GM21390 (cell line): Measurements from ENCODE around the gene P2RY8.
A peak's percentile ranks its signal among the peaks of the same experiment; 100 is the strongest.
"Not testable (repeated sequence)": the region's sequence is repeated elsewhere in the genome, so short reads cannot be mapped to it uniquely, and the experiment has no call there.

Source experiments
- ATAC-seq: cut with Tn5 transposase; IDR thresholded peaks from one replicate; pipeline ENCODE4 v1.9.1; 2021; ENCODE audit not compliant: unreplicated experiment

P2RY8 gene

GRCh38 chrX:1465286-1466231 is 71.4 kb downstream of the P2RY8 start:
- no peak for ATAC-seq

GRCh38 chrX:1464971-1465285 is 72.1 kb downstream of the P2RY8 start:
- ATAC-seq: no peak

DNA sequence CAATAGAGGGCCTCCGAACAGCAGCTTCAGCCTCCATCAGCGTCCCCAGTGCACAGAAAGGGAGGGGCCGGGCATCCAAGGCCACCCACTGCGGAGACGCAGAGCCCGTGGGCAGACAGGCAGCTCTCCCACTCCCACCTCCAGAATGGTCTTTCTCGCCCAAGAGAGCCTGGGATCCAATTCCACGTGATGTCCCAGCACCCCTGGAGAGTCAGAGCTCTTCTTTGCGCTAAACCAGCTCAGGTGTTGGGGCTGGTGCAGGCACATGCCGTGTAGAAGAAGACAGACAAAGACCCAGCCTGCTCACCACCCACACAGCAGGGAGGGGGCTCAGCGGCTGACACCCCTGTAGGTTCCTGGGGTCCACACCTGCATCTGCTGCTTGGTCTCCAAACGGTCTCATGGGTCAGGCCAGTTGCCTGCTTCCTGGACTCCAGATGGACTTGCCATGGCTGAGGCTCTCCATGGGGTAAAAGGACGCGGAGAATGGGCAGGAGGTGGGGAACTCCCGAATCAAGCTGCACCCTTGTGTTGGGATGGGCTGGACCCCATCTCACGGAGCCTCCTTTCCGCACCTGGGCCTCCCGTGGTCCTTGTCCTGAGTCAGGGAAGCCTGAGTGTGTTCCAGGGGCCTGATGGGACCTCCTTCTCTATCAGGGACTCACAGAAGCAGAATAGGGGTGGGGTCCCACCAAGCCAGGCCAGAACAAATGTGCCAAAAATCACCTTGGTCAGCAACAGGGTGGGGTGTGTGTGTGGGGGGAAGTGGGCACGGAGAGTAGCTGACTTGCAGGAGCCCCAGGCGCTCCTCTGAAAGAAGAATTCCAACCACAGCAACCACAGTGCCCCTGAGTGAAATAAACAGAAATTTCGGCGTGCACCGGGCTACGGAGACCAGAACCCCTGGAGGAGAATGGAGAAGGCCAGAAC is 72.7 kb downstream of the P2RY8 start:
- ATAC-seq: no peak

DNA sequence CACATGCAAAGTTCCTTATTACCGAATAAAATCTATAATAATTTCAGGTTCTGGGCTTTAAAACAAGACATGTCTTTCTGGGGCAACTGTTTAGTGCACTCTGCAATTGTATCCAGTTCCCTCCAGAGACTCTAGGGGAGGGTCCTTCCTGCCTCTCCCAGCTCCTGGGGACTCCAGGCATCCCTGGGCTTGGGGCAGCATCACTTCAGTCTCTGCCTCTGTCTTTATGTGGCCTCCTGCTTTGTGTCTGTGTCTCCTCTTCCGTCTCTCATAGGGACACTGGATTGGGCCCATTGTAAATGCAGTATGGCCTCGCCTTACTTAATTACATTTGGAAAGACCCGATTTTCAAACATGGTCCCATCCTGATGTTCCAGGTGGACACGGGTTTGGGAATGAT is 73.4 kb downstream of the P2RY8 start:
- ATAC-seq: no peak

- no peak for ATAC-seq
Measured at GRCh38 chrX:1462596-1463251, 74.3 kb downstream of the P2RY8 start.

GRCh38 chrX:1462110-1462509 is 74.9 kb downstream of the P2RY8 start:
- no peak for ATAC-seq

GRCh38 chrX:1455948-1456280 is 81.1 kb downstream of the P2RY8 start:
- ATAC-seq: no peak

GRCh38 chrX:1453951-1454785 is 82.8 kb downstream of the P2RY8 start:
- ATAC-seq: peak; percentile 40

DNA sequence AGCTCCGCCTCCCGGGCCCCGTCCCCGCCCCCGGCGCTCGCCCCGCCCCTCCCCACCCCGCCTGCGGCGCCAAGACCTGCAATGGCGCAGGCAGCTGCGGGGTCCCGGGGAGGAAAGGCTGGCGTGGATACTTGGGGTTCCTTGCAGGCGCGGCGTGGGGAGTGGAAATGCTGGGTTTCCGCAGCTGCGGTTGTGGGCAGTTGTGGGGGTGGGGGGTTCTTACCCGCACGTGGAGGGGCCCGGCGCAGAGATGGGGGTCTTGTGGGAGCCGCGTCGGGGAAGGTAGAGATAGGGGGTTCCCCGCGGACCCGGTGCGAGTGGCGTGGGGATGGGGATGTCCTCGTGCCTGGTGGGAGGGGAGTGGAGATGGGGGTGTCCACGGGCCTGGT is 83.6 kb downstream of the P2RY8 start:
- peak; percentile 2 for ATAC-seq

- peak; percentile 73 for ATAC-seq
Measured at GRCh38 chrX:1452516-1453394, 84.2 kb downstream of the P2RY8 start, which contains the start of gene ASMTL. ASMTL (minus strand) TSS chrX:1452909; CDS start chrX:1452840, 69 bp downstream.

- no peak for ATAC-seq
Measured at GRCh38 chrX:1451661-1452515, 85.1 kb downstream of the P2RY8 start.

DNA sequence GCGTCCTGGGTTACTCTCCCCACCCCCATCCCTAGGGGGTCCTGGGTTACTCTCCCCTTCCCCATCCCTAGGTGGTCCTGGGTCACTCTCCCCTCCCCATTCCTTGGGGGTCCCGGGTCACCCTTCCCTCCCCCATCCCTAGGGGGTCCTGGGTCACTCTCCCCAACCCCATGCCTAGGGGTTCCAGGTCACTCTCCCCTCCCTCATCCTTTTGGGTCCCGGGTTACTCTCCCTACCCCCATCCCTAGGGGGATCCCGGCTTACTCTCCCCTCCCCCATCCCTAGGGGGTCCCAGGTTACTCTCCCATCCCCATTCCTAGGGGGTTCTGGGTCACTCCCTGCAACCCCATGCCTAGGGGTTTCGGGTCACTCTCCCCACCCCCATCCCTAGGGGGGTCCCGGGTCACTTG is 85.7 kb downstream of the P2RY8 start:
- no peak for ATAC-seq

GRCh38 chrX:1450361-1451161 is 86.4 kb downstream of the P2RY8 start:
- no peak for ATAC-seq

- no peak for ATAC-seq
Measured at GRCh38 chrX:1449823-1450149, 87.2 kb downstream of the P2RY8 start.

DNA sequence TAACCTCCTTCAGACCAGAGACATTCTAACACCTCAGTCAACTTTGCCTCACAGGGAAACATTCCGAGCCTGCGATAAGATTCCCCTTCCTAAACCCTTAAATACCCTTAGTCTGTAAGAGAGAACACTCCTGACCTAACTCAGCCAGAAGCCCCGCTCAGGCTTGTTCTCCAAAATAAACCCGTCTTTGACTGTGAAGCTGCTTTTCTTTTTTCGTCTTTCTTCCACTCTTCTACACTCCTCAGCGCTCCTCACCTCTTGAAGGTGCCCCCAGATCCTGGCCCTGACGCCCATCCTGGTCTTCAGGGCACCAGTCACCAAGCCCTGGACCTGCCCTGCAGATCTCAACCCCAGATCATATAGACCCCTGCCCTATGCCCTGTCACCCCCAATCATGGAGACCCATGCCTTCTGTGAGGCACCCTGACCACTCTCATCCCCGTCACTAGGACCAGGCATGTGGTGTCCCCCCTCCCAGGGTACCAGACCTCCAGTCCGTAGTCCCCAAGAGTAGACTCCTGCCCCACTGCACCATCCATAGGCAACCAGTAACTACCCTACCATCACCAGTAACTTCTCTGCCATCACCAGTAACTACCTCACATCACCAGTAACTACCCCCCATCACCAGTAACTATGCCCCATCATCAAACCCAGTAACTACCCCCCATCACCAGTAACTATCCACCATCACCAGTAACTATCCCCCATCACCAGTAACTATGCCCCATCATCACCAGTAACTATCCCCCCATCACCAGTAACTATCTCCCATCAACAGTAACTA is 87.8 kb downstream of the P2RY8 start:
- no peak for ATAC-seq

- not testable (repeated sequence) for ATAC-seq
Measured at GRCh38 chrX:1448573-1449001, 88.4 kb downstream of the P2RY8 start.

DNA sequence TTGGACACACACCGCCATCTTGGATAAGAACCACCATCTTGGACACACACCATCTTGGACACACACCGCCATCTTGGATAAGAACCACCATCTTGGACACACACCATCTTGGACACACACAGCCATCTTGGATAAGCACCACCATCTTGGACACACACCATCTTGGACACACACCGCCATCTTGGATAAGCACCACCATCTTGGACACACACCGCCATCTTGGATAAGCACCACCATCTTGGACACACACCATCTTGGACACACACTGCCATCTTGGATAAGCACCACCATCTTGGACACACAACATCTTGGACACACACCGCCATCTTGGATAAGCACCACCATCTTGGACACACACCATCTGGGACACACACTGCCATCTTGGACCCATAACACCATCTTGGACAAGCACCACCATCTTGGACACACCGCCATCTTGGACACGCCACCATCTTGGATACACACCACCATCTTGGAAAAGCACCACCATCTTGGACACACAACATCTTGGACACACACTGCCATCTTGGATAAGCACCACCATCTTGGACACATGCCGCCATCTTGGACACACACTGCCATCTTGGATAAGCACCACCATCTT is 88.9 kb downstream of the P2RY8 start:
- ATAC-seq: not testable (repeated sequence)
